Smooth muscle cell (in vitro differentiated cells): ENCODE measurements around the gene AMIGO3. TPM values are rescaled to one million over a fixed set of nuclear protein-coding genes. Genes with fewer than 3 reads are reported as not detected.

Experiments
- DNase-seq: peaks from one replicate; lab custom pipeline; 2025; ENCODE audit not compliant: unreplicated experiment; lab: John Stamatoyannopoulos, UW
- H2AFZ ChIP-seq: fragments of 200-600 bp; sonication (generic); 2 replicates; pipeline ENCODE4 v1.6.0; 2016; ENCODE audit warnings: antibody characterized with exemption, low read depth, mild to moderate bottlenecking
- H3F3A ChIP-seq: fragments of 200-600 bp; sonication (generic); 2 replicates; pipeline ENCODE4 v1.6.0; 2017; ENCODE audit warnings: antibody characterized with exemption, low read depth
- H3K27ac ChIP-seq: fragments of 200-600 bp; sonication (generic); 2 replicates; pipeline ENCODE4 v1.5.1; 2016; ENCODE audit warnings: low read depth, mild to moderate bottlenecking
- H3K27me3 ChIP-seq: fragments of 200-600 bp; sonication (generic); 2 replicates; pipeline ENCODE4 v1.6.1; 2016; ENCODE audit warnings: low read depth, mild to moderate bottlenecking
- H3K36me3 ChIP-seq: fragments of 200-600 bp; sonication (generic); 2 replicates; pipeline ENCODE4 v1.5.1; 2016; ENCODE audit warnings: low read depth
- H3K4me1 ChIP-seq: fragments of 200-600 bp; sonication (generic); 2 replicates; pipeline ENCODE4 v1.5.1; 2016; ENCODE audit warnings: low read depth
- H3K4me2 ChIP-seq: fragments of 200-600 bp; sonication (generic); 2 replicates; pipeline ENCODE4 v1.6.0; 2016; ENCODE audit warnings: mild to moderate bottlenecking
- H3K4me3 ChIP-seq: fragments of 200-600 bp; sonication (generic); 2 replicates; pipeline ENCODE4 v1.5.1; 2016; ENCODE audit warnings: mild to moderate bottlenecking
- H3K79me2 ChIP-seq: fragments of 200-600 bp; sonication (generic); 2 replicates; pipeline ENCODE4 v1.6.0; 2016; ENCODE audit warnings: low read depth, mild to moderate bottlenecking
- H3K9ac ChIP-seq: fragments of 200-600 bp; sonication (generic); 2 replicates; pipeline ENCODE4 v1.6.0; 2016; ENCODE audit warnings: low read depth
- H3K9me3 ChIP-seq: fragments of 200-600 bp; sonication (generic); replicated peaks from 2 replicates; pipeline ENCODE4 v1.5.1; 2016; ENCODE audit warnings: low read depth
- H4K20me1 ChIP-seq: fragments of 200-600 bp; sonication (generic); 2 replicates; pipeline ENCODE4 v1.6.0; 2016; ENCODE audit warnings: low read depth
- WGBS: methylation state at CpG from one replicate; pipeline ENCODE4 v1.1.7; 2016; ENCODE audit warnings: low lambda C conversion rate; 5-methylcytosine and 5-hydroxymethylcytosine counted together
- polyA plus RNA-seq: library from polyadenylated mRNA; unstranded; fragments of >200 nt; fragmentation: Nextera tagmentation; extraction: Ambion mirVana; gene quantifications from 2 replicates; pipeline ENCODE4 v1.2.1, GENCODE V29; 2016
- total RNA-seq: library from RNA; depleted of rRNA; stranded (reverse); fragments of >200 nt; gene quantifications from 2 replicates; pipeline ENCODE4 v1.2.3, GENCODE V29; 2014
- TF ChIP-seq, protein P1 (sequence below): fragments of 200-600 bp; sonication (generic); IDR thresholded peaks from 2 replicates; pipeline ENCODE4 v1.5.1; 2017; ENCODE audit warnings: borderline replicate concordance, mild to moderate bottlenecking, antibody characterized with exemption; ENCODE audit not compliant: insufficient read depth, poor library complexity, severe bottlenecking

AMIGO3 gene
- total and polyA plus RNA-seq, 2 experiments from 2014 or later = 2.4 to 2.9 TPM

DNA sequence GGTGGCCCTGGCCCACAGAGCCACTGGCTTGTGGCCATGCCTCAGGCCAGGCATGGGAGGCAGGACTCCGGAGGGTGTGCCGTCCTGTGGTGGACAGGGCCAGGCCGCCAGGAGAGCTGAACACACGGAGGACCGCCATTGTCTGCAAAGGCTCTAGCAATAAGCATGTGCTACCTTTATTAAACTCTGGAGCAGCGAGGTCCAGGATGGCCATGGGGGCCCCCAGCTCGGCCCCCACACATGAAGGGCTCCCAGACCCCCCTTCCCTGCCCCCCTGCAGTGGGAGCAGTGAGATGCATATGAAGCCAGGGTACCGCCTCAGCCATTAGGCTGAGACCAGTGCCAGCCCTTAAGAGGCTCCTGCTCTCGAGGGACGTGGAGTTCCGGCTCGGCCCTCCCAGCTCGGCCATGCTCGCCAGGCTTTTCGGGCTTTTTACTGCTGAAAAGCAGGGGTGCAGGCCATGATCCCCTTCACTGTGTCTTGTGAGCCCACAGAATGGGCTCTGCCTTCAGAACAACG, 2.7 kb downstream of the AMIGO3 start:
- H3K4me1 ChIP-seq = peaks cover 6% of the 10 kb centered on the region
- no peaks in the 10 kb centered on the region for H3K27me3 ChIP-seq
- no peak overlapping the region for H3K9ac ChIP-seq
- H3K36me3 ChIP-seq = no peaks in the 10 kb centered on the region
- WGBS = 97% methylated on average over 16 of the region's 16 CpGs
- H3K4me3 ChIP-seq = no peak overlapping the region
- no peak overlapping the region for H3K4me2 ChIP-seq
- TF ChIP-seq, protein P1, sequence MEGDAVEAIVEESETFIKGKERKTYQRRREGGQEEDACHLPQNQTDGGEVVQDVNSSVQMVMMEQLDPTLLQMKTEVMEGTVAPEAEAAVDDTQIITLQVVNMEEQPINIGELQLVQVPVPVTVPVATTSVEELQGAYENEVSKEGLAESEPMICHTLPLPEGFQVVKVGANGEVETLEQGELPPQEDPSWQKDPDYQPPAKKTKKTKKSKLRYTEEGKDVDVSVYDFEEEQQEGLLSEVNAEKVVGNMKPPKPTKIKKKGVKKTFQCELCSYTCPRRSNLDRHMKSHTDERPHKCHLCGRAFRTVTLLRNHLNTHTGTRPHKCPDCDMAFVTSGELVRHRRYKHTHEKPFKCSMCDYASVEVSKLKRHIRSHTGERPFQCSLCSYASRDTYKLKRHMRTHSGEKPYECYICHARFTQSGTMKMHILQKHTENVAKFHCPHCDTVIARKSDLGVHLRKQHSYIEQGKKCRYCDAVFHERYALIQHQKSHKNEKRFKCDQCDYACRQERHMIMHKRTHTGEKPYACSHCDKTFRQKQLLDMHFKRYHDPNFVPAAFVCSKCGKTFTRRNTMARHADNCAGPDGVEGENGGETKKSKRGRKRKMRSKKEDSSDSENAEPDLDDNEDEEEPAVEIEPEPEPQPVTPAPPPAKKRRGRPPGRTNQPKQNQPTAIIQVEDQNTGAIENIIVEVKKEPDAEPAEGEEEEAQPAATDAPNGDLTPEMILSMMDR = no peak
- H2AFZ ChIP-seq = no peak overlapping the region
- H3K79me2 ChIP-seq = no peaks in the 10 kb centered on the region
- no peak overlapping the region for H3K27ac ChIP-seq
- peaks cover 4% of the 10 kb centered on the region for H3F3A ChIP-seq
- H3K9me3 ChIP-seq = no peaks in the 10 kb centered on the region
- peaks cover 16% of the 10 kb centered on the region for H4K20me1 ChIP-seq
- DNase-seq = no peak

DNA sequence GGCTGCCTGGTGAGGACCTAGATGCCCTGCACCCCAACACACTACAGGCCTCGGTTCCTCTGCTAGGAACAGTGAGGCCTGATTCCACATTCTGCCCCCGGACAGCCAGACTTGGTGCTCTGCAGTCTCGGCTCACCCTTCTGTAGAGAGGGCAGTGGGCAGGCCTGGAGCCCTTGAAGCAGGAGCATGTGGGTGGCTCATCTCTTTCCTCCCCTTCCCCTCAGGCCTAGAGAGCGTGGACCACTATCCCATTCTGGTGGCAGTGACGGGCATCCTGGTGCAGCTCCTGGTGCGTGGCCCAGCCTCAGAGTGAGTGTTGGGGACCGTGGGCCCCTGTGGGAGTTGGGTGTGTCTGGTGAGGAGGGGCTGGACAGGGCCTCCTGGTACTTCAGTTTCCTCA, 3.3 kb downstream of the AMIGO3 start:
- Histone ChIP-seq H3K27ac (no peak overlapping the region), H3K9ac (no peak overlapping the region), H3K4me1 (peaks cover 6% of the 10 kb centered on the region), H2AFZ (no peak overlapping the region), H3K9me3 (no peaks in the 10 kb centered on the region), H3K36me3 (no peaks in the 10 kb centered on the region), H3F3A (peaks cover under 1% of the 10 kb centered on the region), H3K79me2 (no peaks in the 10 kb centered on the region), H4K20me1 (peaks cover 13% of the 10 kb centered on the region), H3K27me3 (no peaks in the 10 kb centered on the region), H3K4me3 (no peak overlapping the region), H3K4me2 (no peak overlapping the region)
- TF ChIP-seq, protein P1 = no peak
- DNase-seq = no peak
- WGBS = 98% methylated on average over 7 of the region's 7 CpGs

DNA sequence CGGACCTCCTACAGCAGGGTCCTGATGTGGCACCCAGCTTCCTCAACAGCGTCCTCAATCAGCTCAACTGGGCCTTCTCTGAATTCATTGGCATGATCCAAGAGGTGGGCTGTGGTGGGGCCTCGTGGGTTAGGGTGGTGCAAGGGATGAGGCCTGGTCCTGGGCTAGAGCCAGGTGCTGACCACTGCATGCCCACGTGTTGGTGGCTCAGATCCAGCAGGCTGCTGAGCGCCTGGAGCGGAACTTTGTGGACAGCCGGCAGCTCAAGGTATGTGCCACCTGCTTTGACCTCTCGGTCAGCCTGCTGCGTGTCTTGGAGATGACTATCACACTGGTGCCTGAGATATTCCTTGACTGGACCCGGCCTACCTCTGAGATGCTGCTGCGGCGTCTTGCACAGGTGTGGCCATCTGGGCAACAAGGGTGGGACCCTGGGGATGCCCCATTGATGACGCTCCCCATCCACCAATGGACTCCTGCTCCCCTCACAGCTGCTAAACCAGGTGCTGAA, 3.8 kb downstream of the AMIGO3 start:
- Histone ChIP-seq H3K79me2 (no peaks in the 10 kb centered on the region), H3K9ac (no peak overlapping the region), H3K4me2 (no peak overlapping the region), H3K4me1 (peaks cover 6% of the 10 kb centered on the region), H3K27me3 (no peaks in the 10 kb centered on the region), H3F3A (no peaks in the 10 kb centered on the region), H3K27ac (no peak overlapping the region), H3K4me3 (no peak overlapping the region), H3K36me3 (no peaks in the 10 kb centered on the region), H3K9me3 (no peaks in the 10 kb centered on the region), H2AFZ (no peak overlapping the region), H4K20me1 (peaks cover 11% of the 10 kb centered on the region)
- TF ChIP-seq, protein P1 = no peak
- no peak for DNase-seq
- 94% methylated on average over 13 of the region's 13 CpGs for WGBS
